Neutrophil (primary cell): ENCODE results near the gene KCNG4.

Experiments used
- H3K27ac ChIP-seq: fragments of 200-600 bp; sonication (generic); 2 replicates; pipeline ENCODE4 v1.5.1; 2016; ENCODE audit warnings: mild to moderate bottlenecking, moderate library complexity
- H3K27me3 ChIP-seq: fragments of 200-600 bp; sonication (generic); 2 replicates; pipeline ENCODE4 v1.6.0; 2016; ENCODE audit warnings: mild to moderate bottlenecking
- H3K36me3 ChIP-seq: fragments of 200-600 bp; sonication (generic); 2 replicates; pipeline ENCODE4 v1.5.1; 2017
- H3K4me1 ChIP-seq, 2 experiments: fragments of 200-600 bp in 1 of 2; sonication (generic) in 1 of 2; 1 replicate in 1 of 2; 2 replicates in 1 of 2; pipeline versions ENCODE4 v1.5.1 to v1.6.1; 2013 to 2016; ENCODE audit warnings: low read depth in 1 of 2, low read length in 1 of 2, mild to moderate bottlenecking in 1 of 2, moderate library complexity in 1 of 2; ENCODE audit not compliant: control insufficient read depth in 1 of 2, insufficient read depth in 1 of 2
- H3K4me3 ChIP-seq, 2 experiments: fragments of 200-600 bp in 1 of 2; sonication (generic) in 1 of 2; 1 replicate in 1 of 2; 2 replicates in 1 of 2; pipeline ENCODE4 v1.5.1; 2013 to 2016; ENCODE audit warnings: low read depth in 1 of 2, low read length in 1 of 2, mild to moderate bottlenecking in 1 of 2, moderate library complexity in 1 of 2
- H3K9me3 ChIP-seq: fragments of 200-600 bp; sonication (generic); 2 replicates; pipeline ENCODE4 v1.5.1; 2016
- TF ChIP-seq, protein P1 (sequence below): fragments of 200-600 bp; sonication (generic); IDR thresholded peaks from 2 replicates; pipeline ENCODE4 v1.5.1; 2016; ENCODE audit warnings: antibody characterized with exemption

The KCNG4 gene

DNA sequence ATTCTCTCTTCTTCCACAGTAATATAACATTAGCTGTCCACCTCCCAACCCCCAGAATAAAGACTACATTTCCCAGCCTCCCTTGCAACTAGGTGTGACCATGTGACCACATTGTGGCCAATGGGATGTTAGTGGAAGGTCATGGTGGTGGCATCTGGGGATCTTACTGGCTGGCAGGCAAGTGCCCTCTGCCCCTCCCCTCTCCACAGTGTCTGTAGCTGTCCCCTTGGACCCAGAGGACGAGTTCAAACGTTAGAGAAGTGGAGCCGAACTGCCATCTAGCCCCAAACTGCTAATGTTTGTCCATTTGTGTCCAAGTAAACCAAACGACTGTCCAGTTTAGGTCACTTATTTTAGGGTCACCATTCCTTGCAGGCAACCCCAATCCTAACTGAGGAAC is 26.6 kb upstream of the KCNG4 start:
- Histone ChIP-seq H3K4me3 (no peak overlapping the region), H3K27ac (no peak overlapping the region), H3K9me3 (no peaks in the 10 kb centered on the region), H3K4me1 (no peaks in the 10 kb centered on the region), H3K36me3 (no peaks in the 10 kb centered on the region), H3K27me3 (peaks cover 29% of the 10 kb centered on the region)
- TF ChIP-seq, protein P1, sequence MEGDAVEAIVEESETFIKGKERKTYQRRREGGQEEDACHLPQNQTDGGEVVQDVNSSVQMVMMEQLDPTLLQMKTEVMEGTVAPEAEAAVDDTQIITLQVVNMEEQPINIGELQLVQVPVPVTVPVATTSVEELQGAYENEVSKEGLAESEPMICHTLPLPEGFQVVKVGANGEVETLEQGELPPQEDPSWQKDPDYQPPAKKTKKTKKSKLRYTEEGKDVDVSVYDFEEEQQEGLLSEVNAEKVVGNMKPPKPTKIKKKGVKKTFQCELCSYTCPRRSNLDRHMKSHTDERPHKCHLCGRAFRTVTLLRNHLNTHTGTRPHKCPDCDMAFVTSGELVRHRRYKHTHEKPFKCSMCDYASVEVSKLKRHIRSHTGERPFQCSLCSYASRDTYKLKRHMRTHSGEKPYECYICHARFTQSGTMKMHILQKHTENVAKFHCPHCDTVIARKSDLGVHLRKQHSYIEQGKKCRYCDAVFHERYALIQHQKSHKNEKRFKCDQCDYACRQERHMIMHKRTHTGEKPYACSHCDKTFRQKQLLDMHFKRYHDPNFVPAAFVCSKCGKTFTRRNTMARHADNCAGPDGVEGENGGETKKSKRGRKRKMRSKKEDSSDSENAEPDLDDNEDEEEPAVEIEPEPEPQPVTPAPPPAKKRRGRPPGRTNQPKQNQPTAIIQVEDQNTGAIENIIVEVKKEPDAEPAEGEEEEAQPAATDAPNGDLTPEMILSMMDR, result no peak

DNA sequence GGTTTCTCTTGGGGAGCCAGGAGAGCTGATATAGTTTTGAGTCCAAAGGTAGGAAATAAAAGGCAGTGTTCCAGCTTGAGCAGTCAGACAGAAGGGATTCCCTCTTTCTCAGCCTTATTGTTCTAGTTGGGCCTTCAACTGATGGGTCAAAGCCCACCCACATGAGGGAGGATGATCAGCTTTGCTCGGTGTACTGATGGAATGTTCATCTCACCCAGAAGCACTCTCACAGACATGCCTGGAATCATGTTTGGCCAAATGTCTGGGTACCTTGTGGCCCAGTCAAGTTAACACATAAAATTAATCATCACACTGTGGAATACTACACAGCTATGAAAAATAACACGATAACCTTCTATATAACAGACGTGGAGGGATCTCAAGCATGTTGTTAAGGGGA is 23.1 kb upstream of the KCNG4 start:
- TF ChIP-seq, protein P1, result no peak
- Histone ChIP-seq H3K4me1 (no peaks in the 10 kb centered on the region), H3K27ac (no peak overlapping the region), H3K36me3 (no peaks in the 10 kb centered on the region), H3K9me3 (no peaks in the 10 kb centered on the region), H3K4me3 (no peak overlapping the region), H3K27me3 (peaks cover 19% of the 10 kb centered on the region)

DNA sequence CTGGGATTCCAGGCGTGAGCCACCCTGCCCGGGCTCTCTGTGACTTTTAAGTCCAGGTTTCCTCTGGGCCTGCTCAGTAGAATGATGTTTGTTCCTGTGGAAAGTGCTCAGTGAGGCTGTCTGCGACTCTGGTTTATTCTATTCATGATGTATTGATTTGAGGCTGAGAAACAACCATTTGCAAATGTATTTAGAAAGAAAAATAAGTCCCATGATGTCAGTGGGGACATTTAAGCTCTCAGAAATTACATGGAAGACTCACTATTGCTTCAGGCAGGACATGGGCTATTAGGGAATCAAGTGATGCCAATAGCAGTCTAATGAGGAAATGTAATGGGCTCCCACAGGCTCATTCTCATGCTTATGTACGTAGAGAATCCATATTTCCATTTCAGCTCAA is 22.2 kb upstream of the KCNG4 start:
- peaks cover 25% of the 10 kb centered on the region for H3K27me3 ChIP-seq
- TF ChIP-seq, protein P1, result no peak
- no peaks in the 10 kb centered on the region for H3K36me3 ChIP-seq
- no peaks in the 10 kb centered on the region for H3K9me3 ChIP-seq
- H3K27ac ChIP-seq, result no peak overlapping the region
- H3K4me1 ChIP-seq, result no peaks in the 10 kb centered on the region
- no peak overlapping the region for H3K4me3 ChIP-seq

DNA sequence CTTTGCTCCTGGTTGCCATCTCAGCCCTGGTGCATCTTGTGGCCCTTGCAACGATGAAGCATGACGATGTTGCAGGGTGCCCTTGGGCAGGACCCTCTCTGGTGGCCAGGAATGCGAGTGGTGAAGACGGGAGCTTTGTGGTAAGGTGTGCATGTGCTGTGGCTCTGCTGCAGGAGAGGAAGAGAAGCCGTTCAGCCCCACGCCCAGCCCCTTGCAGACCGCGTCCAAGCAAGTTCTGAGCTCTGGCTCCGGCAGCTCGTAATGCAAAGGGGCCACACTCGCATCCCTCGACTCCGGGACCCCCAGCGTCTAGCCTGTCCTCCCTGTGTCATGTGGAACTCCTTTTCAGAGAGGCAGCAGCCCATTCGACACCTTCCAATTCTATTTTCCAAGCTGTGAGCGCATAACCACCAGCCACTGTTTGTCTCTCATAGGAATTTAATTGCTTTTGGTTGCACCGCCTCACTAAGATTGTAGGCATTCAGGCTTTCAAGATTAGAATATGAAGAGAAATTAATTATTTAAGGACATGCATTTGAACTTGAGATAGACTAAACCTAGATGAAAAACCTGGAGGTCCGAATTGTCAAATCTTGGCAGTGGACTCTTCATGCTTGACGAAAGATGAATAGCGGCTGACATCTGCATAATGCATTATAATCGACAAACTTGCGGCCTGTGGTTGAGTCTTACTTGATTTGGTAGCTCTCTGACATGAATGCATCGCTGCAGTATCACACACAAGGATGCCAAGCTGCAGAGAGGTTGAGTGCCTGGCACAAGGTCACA is 21.1 kb upstream of the KCNG4 start:
- no peaks in the 10 kb centered on the region for H3K36me3 ChIP-seq
- TF ChIP-seq, protein P1, result no peak
- H3K4me3 ChIP-seq, result no peak overlapping the region
- H3K27me3 ChIP-seq, result peaks cover 25% of the 10 kb centered on the region
- H3K9me3 ChIP-seq, result no peaks in the 10 kb centered on the region
- no peaks in the 10 kb centered on the region for H3K4me1 ChIP-seq
- no peak overlapping the region for H3K27ac ChIP-seq

DNA sequence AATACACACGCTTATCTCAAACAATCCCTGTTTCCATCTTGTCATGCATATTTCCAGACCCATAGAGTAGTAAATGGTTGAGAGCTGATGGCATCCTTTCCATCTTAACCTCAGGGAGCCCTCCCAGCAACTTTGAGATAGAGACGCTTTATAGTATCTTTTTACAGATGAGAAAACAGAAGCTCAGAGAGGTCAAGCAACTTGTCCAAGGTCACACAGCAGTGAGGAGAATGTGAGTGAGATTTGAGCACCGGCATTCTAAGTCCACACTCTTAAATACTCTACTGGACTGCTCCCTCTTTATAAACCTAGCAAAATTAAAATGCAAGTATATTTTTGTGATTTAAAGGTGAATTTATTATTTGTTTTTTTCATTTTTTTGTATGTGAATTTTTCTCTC is 19.9 kb upstream of the KCNG4 start:
- H3K9me3 ChIP-seq, result no peaks in the 10 kb centered on the region
- H3K4me3 ChIP-seq, result no peak overlapping the region
- no peaks in the 10 kb centered on the region for H3K36me3 ChIP-seq
- H3K27me3 ChIP-seq, result peaks cover 36% of the 10 kb centered on the region
- no peak overlapping the region for H3K27ac ChIP-seq
- TF ChIP-seq, protein P1, result no peak
- no peaks in the 10 kb centered on the region for H3K4me1 ChIP-seq
